ENCODE results near the gene DPH2.

Gene DPH2

GRCh38 chr1:44019466-44019948 is 49.7 kb downstream of the DPH2 start:
- TF ChIP-seq REST (IDR thresholded peaks at IDR 0.05; ENCODE audit: insufficient read depth in 1 of 2, low read depth in 2 of 2, low read length in 2 of 2): no peak
- TF ChIP-seq FOXP2 (optimal IDR thresholded peaks at IDR 0.05; ENCODE audit: borderline replicate concordance, extremely low read depth, extremely low read length, insufficient read depth): no peak
- no peak for TF ChIP-seq POLR2AphosphoS5 (IDR thresholded peaks at IDR 0.05; ENCODE audit: low read depth, low read length)

- TF ChIP-seq FOXP2 (optimal IDR thresholded peaks at IDR 0.05; ENCODE audit: borderline replicate concordance, extremely low read depth, extremely low read length, insufficient read depth) (no peak), TAF1 (IDR thresholded peaks at IDR 0.05; ENCODE audit: borderline replicate concordance, insufficient read depth, low read length) (no peak), POLR2AphosphoS5 (IDR thresholded peaks at IDR 0.05; ENCODE audit: low read depth, low read length) (no peak)
Measured at GRCh38 chr1:44020464-44020863, 50.7 kb downstream of the DPH2 start.

- TF ChIP-seq REST (IDR thresholded peaks at IDR 0.05; ENCODE audit: insufficient read depth in 1 of 2, low read depth in 2 of 2, low read length in 2 of 2): no peak
- no peak for TF ChIP-seq FOXP2 (optimal IDR thresholded peaks at IDR 0.05; ENCODE audit: borderline replicate concordance, extremely low read depth, extremely low read length, insufficient read depth)
- no peak for TF ChIP-seq SIN3A (IDR thresholded peaks at IDR 0.05; ENCODE audit: borderline replicate concordance, insufficient read depth, low read length)
- TF ChIP-seq POLR2AphosphoS5 (IDR thresholded peaks at IDR 0.05; ENCODE audit: low read depth, low read length): no peak
- TF ChIP-seq TAF1 (IDR thresholded peaks at IDR 0.05; ENCODE audit: borderline replicate concordance, insufficient read depth, low read length): no peak
Measured at GRCh38 chr1:44021156-44021555, 51.3 kb downstream of the DPH2 start.

- TF ChIP-seq REST (IDR thresholded peaks at IDR 0.05; ENCODE audit: insufficient read depth in 1 of 2, low read depth in 2 of 2, low read length in 2 of 2) (no peak), SIN3A (IDR thresholded peaks at IDR 0.05; ENCODE audit: borderline replicate concordance, insufficient read depth, low read length) (no peak), TAF1 (IDR thresholded peaks at IDR 0.05; ENCODE audit: borderline replicate concordance, insufficient read depth, low read length) (no peak), POLR2AphosphoS5 (IDR thresholded peaks at IDR 0.05; ENCODE audit: low read depth, low read length) (no peak), FOXP2 (optimal IDR thresholded peaks at IDR 0.05; ENCODE audit: borderline replicate concordance, extremely low read depth, extremely low read length, insufficient read depth) (no peak)
Measured at GRCh38 chr1:44021581-44022321, 51.9 kb downstream of the DPH2 start.

Data from PFSK-1 (cell line).